Keratinocyte (primary cell): ENCODE data around the gene KPNA5.

Experiments used
- EZH2 ChIP-seq: IDR thresholded peaks from one replicate; pipeline ENCODE4 v1.6.1; 2012; ENCODE audit warnings: inconsistent platforms, mild to moderate bottlenecking, low read length, moderate library complexity
- TF ChIP-seq, protein P1 (sequence below), 3 experiments: IDR thresholded peaks in 1 of 3; conservative IDR thresholded peaks in 1 of 3; optimal IDR thresholded peaks in 1 of 3; 2 replicates in 2 of 3; 3 replicates in 1 of 3; pipeline versions ENCODE3 to v1.5.1; 2011; ENCODE audit warnings: low read length in 3 of 3, mild to moderate bottlenecking in 3 of 3, moderate library complexity in 2 of 3, control low read depth in 1 of 3, inconsistent platforms in 1 of 3; ENCODE audit not compliant: insufficient read depth in 2 of 3; ENCODE audit errors: extremely low read depth in 1 of 3

DNA sequence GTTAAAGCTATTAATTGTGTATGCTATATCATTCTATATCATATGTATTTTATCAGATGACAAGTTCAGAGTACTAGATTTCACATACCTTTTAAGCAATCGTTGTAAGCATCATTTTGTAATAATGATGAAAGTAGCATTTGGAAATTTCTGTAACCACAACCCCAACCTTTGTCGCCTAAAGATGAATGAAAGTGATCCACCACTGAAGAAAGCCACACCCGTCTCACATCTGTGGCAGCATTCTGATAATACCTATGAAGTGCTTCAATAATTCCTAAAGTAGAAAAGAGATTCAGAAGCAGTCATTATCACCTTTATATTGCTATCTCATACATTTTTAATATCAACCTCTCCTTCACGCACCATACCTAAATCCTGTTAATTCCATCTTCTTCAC lies 29.1 kb upstream of the KPNA5 start:
- TF ChIP-seq, protein P1, sequence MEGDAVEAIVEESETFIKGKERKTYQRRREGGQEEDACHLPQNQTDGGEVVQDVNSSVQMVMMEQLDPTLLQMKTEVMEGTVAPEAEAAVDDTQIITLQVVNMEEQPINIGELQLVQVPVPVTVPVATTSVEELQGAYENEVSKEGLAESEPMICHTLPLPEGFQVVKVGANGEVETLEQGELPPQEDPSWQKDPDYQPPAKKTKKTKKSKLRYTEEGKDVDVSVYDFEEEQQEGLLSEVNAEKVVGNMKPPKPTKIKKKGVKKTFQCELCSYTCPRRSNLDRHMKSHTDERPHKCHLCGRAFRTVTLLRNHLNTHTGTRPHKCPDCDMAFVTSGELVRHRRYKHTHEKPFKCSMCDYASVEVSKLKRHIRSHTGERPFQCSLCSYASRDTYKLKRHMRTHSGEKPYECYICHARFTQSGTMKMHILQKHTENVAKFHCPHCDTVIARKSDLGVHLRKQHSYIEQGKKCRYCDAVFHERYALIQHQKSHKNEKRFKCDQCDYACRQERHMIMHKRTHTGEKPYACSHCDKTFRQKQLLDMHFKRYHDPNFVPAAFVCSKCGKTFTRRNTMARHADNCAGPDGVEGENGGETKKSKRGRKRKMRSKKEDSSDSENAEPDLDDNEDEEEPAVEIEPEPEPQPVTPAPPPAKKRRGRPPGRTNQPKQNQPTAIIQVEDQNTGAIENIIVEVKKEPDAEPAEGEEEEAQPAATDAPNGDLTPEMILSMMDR (optimal IDR thresholded peaks at IDR 0.05 in 1 of 3, IDR thresholded peaks at IDR 0.05 in 1 of 3, conservative IDR thresholded peaks at IDR 0.05 in 1 of 3; ENCODE audit: extremely low read depth in 1 of 3, insufficient read depth in 2 of 3, low read length in 3 of 3), result no peak
- no peak for TF ChIP-seq EZH2
